ENCODE data around the gene MCC. TPM values are rescaled to one million over a fixed set of nuclear protein-coding genes. Genes with fewer than 3 reads are reported as not detected.

Gene MCC
- polyA plus RNA-seq, 3 donors from 2014 or later = 0.53 to 1.2 (median 0.63) TPM

DNA sequence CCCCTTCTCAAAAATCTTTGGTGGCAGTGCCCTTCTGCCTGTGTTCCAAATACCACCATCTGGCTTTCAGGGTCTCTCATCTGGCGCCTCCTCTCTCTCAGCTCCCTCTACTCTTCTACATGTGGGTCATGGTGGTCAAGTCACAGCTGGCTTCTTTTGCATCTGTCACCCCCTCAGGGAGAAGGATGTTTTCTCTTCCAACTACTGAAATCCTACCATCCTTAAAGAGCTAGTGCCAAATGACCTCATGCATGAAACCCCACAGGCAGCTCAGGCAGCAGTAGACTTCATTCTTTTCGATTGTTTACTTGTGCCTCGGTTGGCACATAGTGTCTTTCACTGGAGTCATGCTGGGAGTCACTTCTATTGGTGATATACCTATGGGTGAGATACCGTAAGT is 292.5 kb downstream of the MCC start:
- Mint-ChIP-seq H3K27me3 (ENCODE audit: low read depth in 3 of 3) (peaks cover 4 to 7% (median 5%) of the 10 kb centered on the region in 3 donors), H3K36me3 (no peaks in the 10 kb centered on the region), H3K9me3 (peaks cover 0 to 1% (median 0%) of the 10 kb centered on the region in 6 donors), H3K27ac (no peak overlapping the region), H3K4me3 (no peak overlapping the region), H3K4me1 (no peaks in the 10 kb centered on the region)
- DNase-seq = no peak

GRCh38 chr5:113195251-113195650 is 293.0 kb downstream of the MCC start:
- Mint-ChIP-seq H3K9me3 (peaks cover 0 to 1% (median 0%) of the 10 kb centered on the region in 6 donors), H3K27ac (no peak overlapping the region), H3K4me1 (no peaks in the 10 kb centered on the region), H3K27me3 (ENCODE audit: low read depth in 3 of 3) (peaks cover 4 to 7% (median 5%) of the 10 kb centered on the region in 3 donors), H3K36me3 (no peaks in the 10 kb centered on the region), H3K4me3 (no peak overlapping the region)
- DNase-seq = no peak

- no peaks in the 10 kb centered on the region for H3K36me3 Mint-ChIP-seq
- no peaks in the 10 kb centered on the region for H3K4me1 Mint-ChIP-seq
- peaks cover 0 to 1% (median 0%) of the 10 kb centered on the region in 6 donors for H3K9me3 Mint-ChIP-seq
- peaks cover 5 to 7% (median 6%) of the 10 kb centered on the region in 3 donors for H3K27me3 Mint-ChIP-seq (ENCODE audit: low read depth in 3 of 3)
- no peak overlapping the region for H3K4me3 Mint-ChIP-seq
- DNase-seq = no peak
- no peak overlapping the region for H3K27ac Mint-ChIP-seq
Measured at GRCh38 chr5:113194591-113194990, 293.7 kb downstream of the MCC start.

DNA sequence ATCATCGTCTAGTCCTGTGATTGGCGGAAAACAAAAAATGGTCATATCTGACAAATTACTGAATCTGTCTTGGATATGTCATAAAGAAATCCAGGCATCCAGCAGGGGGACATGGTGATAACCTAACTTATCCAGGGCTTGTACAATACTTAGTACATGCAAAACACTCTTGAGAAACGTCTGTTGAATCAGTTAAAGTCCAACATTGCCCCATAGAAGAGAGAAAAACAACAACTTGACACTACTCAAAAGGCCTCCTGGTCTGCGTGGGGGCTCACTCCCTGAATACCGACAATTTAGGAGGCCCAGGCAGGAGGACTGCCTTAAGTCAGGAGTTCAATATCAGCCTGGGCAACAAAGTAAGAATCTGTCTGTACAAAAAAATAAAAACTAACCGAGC is 294.1 kb downstream of the MCC start:
- Mint-ChIP-seq H3K9me3 (peaks cover 0 to 1% (median 0%) of the 10 kb centered on the region in 6 donors), H3K27ac (no peak overlapping the region), H3K4me3 (no peak overlapping the region), H3K36me3 (no peaks in the 10 kb centered on the region), H3K4me1 (no peaks in the 10 kb centered on the region), H3K27me3 (ENCODE audit: low read depth in 3 of 3) (peaks cover 2 to 7% (median 5%) of the 10 kb centered on the region in 3 donors)
- DNase-seq = no peak

GRCh38 chr5:113193311-113193978 is 294.8 kb downstream of the MCC start:
- DNase-seq = no peak
- Mint-ChIP-seq H3K9me3 (peaks cover 0 to 1% (median 0%) of the 10 kb centered on the region in 6 donors), H3K27ac (no peak overlapping the region), H3K4me3 (no peak overlapping the region), H3K4me1 (no peaks in the 10 kb centered on the region), H3K36me3 (no peaks in the 10 kb centered on the region), H3K27me3 (ENCODE audit: low read depth in 3 of 3) (peaks cover 2 to 8% (median 4%) of the 10 kb centered on the region in 3 donors)

- no peak overlapping the region for H3K4me3 Mint-ChIP-seq
- H3K4me1 Mint-ChIP-seq = no peaks in the 10 kb centered on the region
- no peak for DNase-seq
- no peaks in the 10 kb centered on the region for H3K9me3 Mint-ChIP-seq
- no peaks in the 10 kb centered on the region for H3K36me3 Mint-ChIP-seq
- H3K27ac Mint-ChIP-seq = no peak overlapping the region
- peaks cover 2 to 8% (median 4%) of the 10 kb centered on the region in 3 donors for H3K27me3 Mint-ChIP-seq (ENCODE audit: low read depth in 3 of 3)
Measured at GRCh38 chr5:113192541-113192940, 295.7 kb downstream of the MCC start.

DNA sequence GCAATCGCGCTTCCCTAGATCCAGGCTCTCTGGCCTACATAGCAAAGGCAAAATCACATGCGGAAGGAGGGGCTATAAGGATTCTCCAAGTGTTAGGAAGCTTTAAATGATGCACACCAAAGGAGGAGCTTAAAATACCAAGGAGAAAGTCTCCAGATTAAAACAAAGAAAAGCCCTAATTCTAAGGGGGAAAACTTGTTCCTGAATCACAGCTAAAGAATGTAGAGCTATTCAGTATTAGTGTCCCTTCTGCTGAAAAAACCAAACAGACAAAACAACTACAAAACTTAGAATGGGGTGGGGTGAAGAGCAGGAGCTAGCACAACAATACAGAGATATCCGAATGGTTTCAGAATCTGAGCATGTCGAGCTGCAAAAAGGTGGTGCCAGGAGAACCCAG is 297.9 kb downstream of the MCC start:
- Mint-ChIP-seq H3K4me1 (no peaks in the 10 kb centered on the region), H3K9me3 (no peaks in the 10 kb centered on the region), H3K36me3 (no peaks in the 10 kb centered on the region), H3K27me3 (ENCODE audit: low read depth in 3 of 3) (peaks cover 4 to 10% (median 6%) of the 10 kb centered on the region in 3 donors), H3K4me3 (no peak overlapping the region), H3K27ac (no peak overlapping the region)
- DNase-seq = no peak

DNA sequence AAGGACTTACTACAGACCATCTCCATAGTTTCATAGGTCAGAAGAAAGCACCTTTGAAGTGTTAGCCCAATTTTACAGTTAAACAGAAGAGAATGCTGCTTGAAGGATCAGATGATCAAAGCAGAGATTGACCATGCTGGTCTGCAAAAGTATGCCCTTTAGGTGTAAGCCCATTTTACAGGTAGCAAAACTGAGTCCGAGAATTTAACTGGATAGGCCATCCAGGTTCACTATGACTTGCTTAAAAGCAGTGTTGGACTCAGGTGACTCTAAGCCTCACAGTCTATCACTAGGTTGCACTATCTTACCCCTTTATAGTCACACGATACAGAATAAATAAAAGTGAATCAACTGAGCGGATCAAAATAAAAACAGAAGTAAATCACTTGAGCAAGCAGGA is 299.0 kb downstream of the MCC start:
- H3K9me3 Mint-ChIP-seq = no peaks in the 10 kb centered on the region
- no peak overlapping the region for H3K4me3 Mint-ChIP-seq
- H3K27ac Mint-ChIP-seq = no peak overlapping the region
- H3K4me1 Mint-ChIP-seq = no peaks in the 10 kb centered on the region
- peaks cover 4 to 9% (median 6%) of the 10 kb centered on the region in 3 donors for H3K27me3 Mint-ChIP-seq (ENCODE audit: low read depth in 3 of 3)
- DNase-seq = no peak
- H3K36me3 Mint-ChIP-seq = no peaks in the 10 kb centered on the region

- peaks cover 4 to 9% (median 6%) of the 10 kb centered on the region in 3 donors for H3K27me3 Mint-ChIP-seq (ENCODE audit: low read depth in 3 of 3)
- H3K4me3 Mint-ChIP-seq = no peak overlapping the region
- H3K36me3 Mint-ChIP-seq = no peaks in the 10 kb centered on the region
- H3K27ac Mint-ChIP-seq = no peak overlapping the region
- DNase-seq = no peak
- no peaks in the 10 kb centered on the region for H3K4me1 Mint-ChIP-seq
- H3K9me3 Mint-ChIP-seq = no peaks in the 10 kb centered on the region
Measured at GRCh38 chr5:113188436-113188835, 299.8 kb downstream of the MCC start.

DNA sequence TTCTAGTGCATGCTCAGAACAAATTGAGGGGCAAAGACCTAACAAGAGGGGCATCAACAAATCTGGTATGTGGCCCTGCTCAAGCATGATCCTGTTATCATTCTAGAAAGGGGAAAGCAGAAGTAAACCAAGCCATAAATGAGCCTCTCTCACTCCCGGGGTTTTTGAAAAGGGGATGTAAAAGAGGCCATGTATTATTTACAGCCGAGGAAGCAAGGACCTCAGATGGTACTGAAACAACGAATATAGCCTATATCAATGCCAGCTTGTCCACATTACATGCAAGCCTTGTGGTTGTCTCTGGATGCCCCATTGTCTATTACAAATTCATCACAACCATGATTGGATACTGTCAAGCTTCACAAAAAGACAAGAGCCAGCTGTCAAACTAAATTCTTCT is 300.3 kb downstream of the MCC start:
- peaks cover 5 to 9% (median 6%) of the 10 kb centered on the region in 3 donors for H3K27me3 Mint-ChIP-seq (ENCODE audit: low read depth in 3 of 3)
- no peaks in the 10 kb centered on the region for H3K4me1 Mint-ChIP-seq
- no peaks in the 10 kb centered on the region for H3K9me3 Mint-ChIP-seq
- DNase-seq = no peak
- no peaks in the 10 kb centered on the region for H3K36me3 Mint-ChIP-seq
- no peak overlapping the region for H3K4me3 Mint-ChIP-seq
- no peak overlapping the region for H3K27ac Mint-ChIP-seq

DNA sequence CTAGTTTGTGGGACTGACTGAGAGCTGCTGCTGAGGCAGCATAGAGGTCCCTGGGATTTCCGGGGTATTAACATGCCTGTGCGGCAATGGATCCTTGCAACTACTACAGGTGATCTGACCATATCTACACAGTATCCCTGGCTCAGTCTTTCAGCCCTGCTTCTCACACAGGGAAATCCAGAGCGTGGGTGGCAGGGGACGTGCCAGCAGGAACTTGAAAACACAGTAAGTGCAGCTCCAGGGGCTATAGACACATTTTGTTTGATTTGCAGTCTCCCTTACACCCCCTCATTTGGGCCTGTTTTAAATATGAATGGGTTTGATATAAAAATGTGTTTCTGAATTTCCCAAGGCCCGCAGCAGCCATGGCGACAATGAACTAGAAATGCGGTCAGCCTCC is 302.2 kb downstream of the MCC start:
- no peak overlapping the region for H3K4me3 Mint-ChIP-seq
- H3K9me3 Mint-ChIP-seq = no peaks in the 10 kb centered on the region
- H3K36me3 Mint-ChIP-seq = no peaks in the 10 kb centered on the region
- H3K27ac Mint-ChIP-seq = no peak overlapping the region
- H3K27me3 Mint-ChIP-seq (ENCODE audit: low read depth in 3 of 3) = peaks cover 2 to 8% (median 5%) of the 10 kb centered on the region in 3 donors
- no peak for DNase-seq
- peaks cover 0 to 2% of the 10 kb centered on the region in 2 donors for H3K4me1 Mint-ChIP-seq

DNA sequence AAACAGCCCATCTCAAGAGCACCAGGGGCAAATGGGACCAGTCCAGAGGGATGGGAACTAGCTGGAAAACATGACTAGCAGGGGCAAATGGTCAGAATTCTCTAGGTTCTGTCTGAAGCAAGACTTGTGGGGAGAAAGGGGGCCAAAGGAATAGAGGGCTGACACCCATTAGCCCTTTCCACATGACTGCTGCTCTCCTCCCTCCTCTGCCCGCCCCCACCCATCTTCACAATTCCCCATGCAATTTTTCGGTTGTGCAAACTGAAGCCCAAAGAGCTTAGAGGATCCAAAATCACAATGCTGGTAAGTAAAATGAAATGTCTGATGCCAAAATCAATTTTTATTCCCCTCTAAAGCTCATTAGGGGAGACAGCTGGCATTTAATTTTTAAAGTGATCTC is 304.6 kb downstream of the MCC start:
- no peak for DNase-seq
- Mint-ChIP-seq H3K9me3 (no peaks in the 10 kb centered on the region), H3K27ac (no peak overlapping the region), H3K4me3 (no peak overlapping the region), H3K4me1 (peaks cover 0 to 2% of the 10 kb centered on the region in 2 donors), H3K27me3 (ENCODE audit: low read depth in 3 of 3) (peaks cover 2 to 8% (median 6%) of the 10 kb centered on the region in 3 donors), H3K36me3 (no peaks in the 10 kb centered on the region)

GRCh38 chr5:113182658-113183344 is 305.5 kb downstream of the MCC start:
- H3K27ac Mint-ChIP-seq = no peak overlapping the region
- no peak overlapping the region for H3K4me3 Mint-ChIP-seq
- peaks cover 2 to 6% (median 6%) of the 10 kb centered on the region in 3 donors for H3K27me3 Mint-ChIP-seq (ENCODE audit: low read depth in 3 of 3)
- H3K36me3 Mint-ChIP-seq = no peaks in the 10 kb centered on the region
- H3K9me3 Mint-ChIP-seq = no peaks in the 10 kb centered on the region
- DNase-seq = no peak
- peaks cover 0 to 2% of the 10 kb centered on the region in 2 donors for H3K4me1 Mint-ChIP-seq

DNA sequence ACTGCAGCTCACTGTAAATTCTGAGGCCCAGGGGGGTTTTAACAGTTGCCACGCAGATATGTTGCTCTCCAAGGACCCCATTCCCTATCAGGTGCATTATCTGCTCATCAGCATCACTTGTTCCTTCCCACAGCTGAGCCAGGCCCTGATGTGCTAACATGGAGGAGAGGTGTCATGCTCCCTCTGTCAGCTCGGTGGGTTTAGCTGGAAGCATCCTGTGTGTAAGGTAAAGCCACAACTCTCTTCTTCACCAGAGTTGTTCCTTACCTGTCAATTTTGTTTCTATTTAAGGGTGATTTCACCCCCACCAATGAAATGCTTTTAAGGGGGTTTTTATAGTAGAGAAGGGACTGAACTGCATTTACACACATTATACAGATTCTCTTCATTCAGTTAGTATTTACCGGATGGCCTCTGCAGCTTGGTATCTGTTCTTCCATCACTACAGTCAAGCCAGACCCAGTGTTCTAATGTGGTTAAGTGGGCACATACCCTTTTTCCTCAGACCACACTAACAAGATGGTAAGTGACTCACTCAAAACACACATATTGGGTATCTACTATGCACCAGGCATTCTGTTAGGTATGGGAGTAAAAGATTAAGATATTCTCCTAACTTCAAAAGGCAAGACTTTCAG is 306.3 kb downstream of the MCC start:
- DNase-seq = no peak
- peaks cover 0 to 2% of the 10 kb centered on the region in 2 donors for H3K4me1 Mint-ChIP-seq
- H3K27ac Mint-ChIP-seq = no peak overlapping the region
- no peaks in the 10 kb centered on the region for H3K36me3 Mint-ChIP-seq
- H3K9me3 Mint-ChIP-seq = no peaks in the 10 kb centered on the region
- H3K4me3 Mint-ChIP-seq = no peak overlapping the region
- peaks cover 2 to 5% (median 5%) of the 10 kb centered on the region in 3 donors for H3K27me3 Mint-ChIP-seq (ENCODE audit: low read depth in 3 of 3)

All from immature natural killer cell (primary cell).